H1 (cell line): ENCODE measurements around the gene RHOV. TPM values are rescaled to one million over a fixed set of nuclear protein-coding genes. Genes with fewer than 3 reads are reported as not detected.
A peak's percentile ranks its signal among the peaks of the same experiment; 100 is the strongest.

ENCODE experiments used
- CTCF ChIA-PET: fragments of 300-600 bp; sonication (Branson Sonifier 250); formaldehyde crosslinking; loops from one replicate; lab custom pipeline; 2021; ENCODE audit not compliant: partially characterized antibody; lab: Charles Lee
- POLR2A ChIA-PET: fragments of 300-600 bp; sonication (Branson Sonifier 250); formaldehyde crosslinking; loops from one replicate; lab custom pipeline; 2021; ENCODE audit warnings: inconsistent platforms; ENCODE audit not compliant: partially characterized antibody; lab: Charles Lee
- DNase-seq, 2 experiments: peaks; one replicate each; pipeline versions ENCODE4 v3.0.0 to v3.0.0-alpha.2; 2010 to 2022; ENCODE audit warnings: low spot score in 2 of 2, low read depth in 1 of 2, mixed read lengths in 1 of 2
- FAIRE-seq: peaks from 2 replicates; lab custom pipeline; 2011; peaks lifted over from hg19 to GRCh38; lab: Jason Lieb, UNC
- H2AFZ ChIP-seq: 2 replicates; pipeline ENCODE4 v1.8.1; 2012; ENCODE audit warnings: low read length, inconsistent platforms
- H2AK5ac ChIP-seq: 2 replicates; pipeline ENCODE4 v1.6.1; 2013; ENCODE audit warnings: low read depth, low read length
- H2BK120ac ChIP-seq: replicated peaks from 2 replicates; pipeline ENCODE3; 2013; ENCODE audit warnings: low read depth, low read length, inconsistent platforms
- H2BK12ac ChIP-seq: 2 replicates; pipeline ENCODE4 v1.6.1; 2013; ENCODE audit warnings: low read depth, low read length
- H2BK15ac ChIP-seq: 2 replicates; pipeline ENCODE4 v1.6.1; 2013; ENCODE audit warnings: low read length
- H2BK20ac ChIP-seq: 2 replicates; pipeline ENCODE4 v1.6.1; 2013; ENCODE audit warnings: low read length
- H2BK5ac ChIP-seq: 2 replicates; pipeline ENCODE4 v1.6.1; 2013; ENCODE audit warnings: low read depth, low read length
- H3K14ac ChIP-seq: 2 replicates; pipeline ENCODE4 v1.6.1; 2013; ENCODE audit warnings: inconsistent platforms; ENCODE audit not compliant: insufficient read length
- H3K18ac ChIP-seq: 2 replicates; pipeline ENCODE4 v1.6.1; 2013; ENCODE audit warnings: low read length; ENCODE audit errors: extremely low read depth
- H3K23ac ChIP-seq: 2 replicates; pipeline ENCODE4 v1.6.1; 2013; ENCODE audit warnings: inconsistent platforms; ENCODE audit not compliant: insufficient read length
- H3K23me2 ChIP-seq: 2 replicates; pipeline ENCODE4 v1.6.1; 2013; ENCODE audit warnings: low read depth, low read length
- H3K27ac ChIP-seq: 2 replicates; pipeline ENCODE4 v1.6.1; 2011; ENCODE audit warnings: low read depth, low read length, inconsistent platforms
- H3K27me3 ChIP-seq, 4 experiments: replicated peaks in 1 of 4; 1 replicate in 1 of 4; 2 replicates in 3 of 4; pipeline versions ENCODE4 v1.6.1 to v1.8.1; 2011 to 2013; ENCODE audit warnings: low read length in 3 of 4, mild to moderate bottlenecking in 3 of 4, inconsistent platforms in 2 of 4, mixed read lengths in 2 of 4, moderate library complexity in 1 of 4; ENCODE audit not compliant: control insufficient read depth in 3 of 4, insufficient read depth in 3 of 4; ENCODE audit errors: extremely low read depth in 1 of 4
- H3K36me3 ChIP-seq, 4 experiments: 2 replicates each; pipeline versions ENCODE4 v1.6.1 to v1.8.1; 2011 to 2013; ENCODE audit warnings: mild to moderate bottlenecking in 4 of 4, low read length in 3 of 4, moderate library complexity in 2 of 4, control low read depth in 1 of 4, inconsistent platforms in 1 of 4; ENCODE audit not compliant: insufficient read depth in 4 of 4, control insufficient read depth in 2 of 4
- H3K4ac ChIP-seq: replicated peaks from 2 replicates; pipeline ENCODE3; 2013; ENCODE audit warnings: low read length, low read depth, mixed read lengths, inconsistent platforms; ENCODE audit not compliant: insufficient read length
- H3K4me1 ChIP-seq, 4 experiments: replicated peaks in 1 of 4; 1 replicate in 1 of 4; 2 replicates in 3 of 4; pipeline versions ENCODE4 v1.6.1 to v1.8.1; 2011 to 2013; ENCODE audit warnings: low read length in 3 of 4, inconsistent platforms in 2 of 4, mixed read lengths in 1 of 4; ENCODE audit not compliant: insufficient read depth in 4 of 4, control insufficient read depth in 3 of 4
- H3K4me2 ChIP-seq, 2 experiments: 2 replicates each; pipeline versions ENCODE4 v1.6.1 to v1.8.1; 2011 to 2013; ENCODE audit warnings: low read depth in 2 of 2, low read length in 2 of 2, control low read depth in 1 of 2, inconsistent platforms in 1 of 2, mild to moderate bottlenecking in 1 of 2; ENCODE audit not compliant: insufficient read depth in 1 of 2
- H3K4me3 ChIP-seq, 4 experiments: fragments of 200-600, 300-600 bp in 1 of 4; sonication (generic), shearing (Covaris generic), sonication (Bioruptor Twin) in 1 of 4; 2 replicates each; pipeline versions ENCODE4 v1.5.1 to v1.8.1; 2011 to 2016; ENCODE audit warnings: low read length in 4 of 4, low read depth in 3 of 4, control low read depth in 2 of 4, inconsistent platforms in 2 of 4, mild to moderate bottlenecking in 2 of 4, mixed read lengths in 1 of 4, moderate library complexity in 1 of 4; ENCODE audit not compliant: insufficient read depth in 2 of 4; ENCODE audit errors: extremely low read depth in 1 of 4
- H3K56ac ChIP-seq: replicated peaks from 2 replicates; pipeline ENCODE3; 2013; ENCODE audit warnings: low read depth, mild to moderate bottlenecking, mixed read lengths, low read length, inconsistent platforms; ENCODE audit not compliant: insufficient read length
- H3K79me1 ChIP-seq: 2 replicates; pipeline ENCODE4 v1.6.1; 2013; ENCODE audit warnings: low read depth, low read length, control low read depth
- H3K79me2 ChIP-seq, 2 experiments: 2 replicates each; pipeline versions ENCODE4 v1.6.1 to v1.8.1; 2012 to 2013; ENCODE audit warnings: low read length in 2 of 2, mild to moderate bottlenecking in 2 of 2, inconsistent platforms in 1 of 2; ENCODE audit not compliant: insufficient read depth in 2 of 2, control insufficient read depth in 1 of 2
- H3K9ac ChIP-seq, 4 experiments: replicated peaks in 1 of 4; 1 replicate in 1 of 4; 2 replicates in 3 of 4; pipeline versions ENCODE4 v1.6.1 to v1.8.1; 2011 to 2013; ENCODE audit warnings: low read depth in 3 of 4, low read length in 3 of 4, control low read depth in 2 of 4, mild to moderate bottlenecking in 2 of 4, moderate library complexity in 2 of 4, inconsistent platforms in 1 of 4; ENCODE audit errors: extremely low read depth in 1 of 4
- H3K9me3 ChIP-seq, 2 experiments: 2 replicates each; pipeline versions ENCODE4 v1.6.1 to v1.8.1; 2012 to 2013; ENCODE audit warnings: mild to moderate bottlenecking in 2 of 2, moderate library complexity in 2 of 2, control low read depth in 1 of 2, inconsistent platforms in 1 of 2, low read depth in 1 of 2, low read length in 1 of 2, mixed read lengths in 1 of 2; ENCODE audit not compliant: insufficient read depth in 2 of 2
- H4K20me1 ChIP-seq, 2 experiments: replicated peaks in 1 of 2; 2 replicates each; pipeline versions ENCODE3 to v1.8.1; 2011 to 2013; ENCODE audit warnings: inconsistent platforms in 2 of 2, low read length in 2 of 2, mild to moderate bottlenecking in 1 of 2; ENCODE audit not compliant: insufficient read depth in 2 of 2, control insufficient read depth in 1 of 2
- H4K5ac ChIP-seq: 2 replicates; pipeline ENCODE4 v1.6.1; 2013; ENCODE audit warnings: low read length, low read depth, mixed read lengths, inconsistent platforms; ENCODE audit not compliant: insufficient read length
- H4K8ac ChIP-seq: 2 replicates; pipeline ENCODE4 v1.8.0; 2013; ENCODE audit warnings: mild to moderate bottlenecking, moderate library complexity, low read length, inconsistent platforms; ENCODE audit not compliant: insufficient read depth; ENCODE audit errors: extremely low read depth
- H4K91ac ChIP-seq: replicated peaks from 2 replicates; pipeline ENCODE3; 2013; ENCODE audit warnings: low read length, mixed read lengths, inconsistent platforms; ENCODE audit not compliant: insufficient read length
- ASH2L ChIP-seq: fragments of 200-600, 300-600 bp; sonication (generic); IDR thresholded peaks from one replicate; pipeline ENCODE4 v1.7.1; 2017; ENCODE audit warnings: low read length
- EZH2 ChIP-seq: fragments of 200-600 bp; sonication (generic); IDR thresholded peaks from 2 replicates; pipeline ENCODE4 v1.7.1; 2012; ENCODE audit warnings: low read depth, mild to moderate bottlenecking, moderate library complexity, low read length, inconsistent platforms; ENCODE audit not compliant: severe bottlenecking
- HDAC2 ChIP-seq, 2 experiments: fragments of 300-600 bp in 1 of 2; sonication (generic) in 1 of 2; IDR thresholded peaks; 2 replicates each; pipeline ENCODE4 v1.6.1; 2011 to 2012; ENCODE audit warnings: low read depth in 2 of 2, low read length in 2 of 2, mild to moderate bottlenecking in 2 of 2, moderate library complexity in 2 of 2, borderline replicate concordance in 1 of 2, inconsistent platforms in 1 of 2
- WGBS, 2 experiments: shearing (Covaris generic) in 1 of 2; methylation state at CpG; one replicate each; pipeline versions ENCODE4 v1.1.6 to v1.1.7; 2013 to 2015; ENCODE audit warnings: low lambda C conversion rate in 2 of 2, mixed read lengths in 2 of 2, inconsistent platforms in 1 of 2, low coverage in 1 of 2, missing lambda C conversion rate in 1 of 2; ENCODE audit not compliant: insufficient replicate concordance in 2 of 2, insufficient coverage in 1 of 2, insufficient read length in 1 of 2; ENCODE audit errors: extremely low coverage in 1 of 2, missing lambda C conversion rate in 1 of 2; 5-methylcytosine and 5-hydroxymethylcytosine counted together
- polyA plus RNA-seq, 7 experiments: library from polyadenylated mRNA; depleted of rRNA in 3 of 7; stranded (reverse) in 5 of 7; unstranded in 2 of 7; fragments of >200 nt in 5 of 7; fragments of 200-250 nt in 2 of 7; gene quantifications; 1 replicate in 5 of 7; 2 replicates in 1 of 7; 4 replicates in 1 of 7; pipeline versions ENCODE4 v1.2.1 to v1.2.3, GENCODE V29; 2011 to 2013; ENCODE audit warnings: missing spikeins in 2 of 7, mixed read lengths in 2 of 7
- total RNA-seq: library from RNA; stranded (reverse); fragmentation: NEBNext Ultra II Directional; extraction: Animal tissue kit (Norgen Biotek cat#: 25700); gene quantifications from 2 replicates; pipeline ENCODE4 v1.2.1, GENCODE V29; 2021

RHOV gene
- total and polyA plus RNA-seq, 2 of the 8 experiments (the other 6 are each of a cell fraction or from before 2014, with no cell fraction given): 1.5 to 2.7 TPM

GRCh38 chr15:40872791-40873693, 992 bp downstream of the RHOV start:
- Histone ChIP-seq H3K27ac (no peak overlapping the region), H2BK5ac (no peak overlapping the region; the same call in 1 of the 2 replicates), H3K79me1 (no peaks in the 10 kb centered on the region), H3K79me2 (no peaks in the 10 kb centered on the region), H4K91ac (peak overlapping the region; percentile 18), H3K18ac (no peak overlapping the region), H3K14ac (no peak overlapping the region), H4K8ac (no peak overlapping the region; the same call in 1 of the 2 replicates), H3K27me3 (0 out of 7 replicates have a peak, but pooled peaks cover 0 to 2% (median 0%) of the 10 kb centered on the region in 4 experiments), H4K5ac (no peak overlapping the region), H4K20me1 (no peaks in the 10 kb centered on the region), H3K4ac (no peak overlapping the region), H2BK20ac (0 out of 2 replicates have a peak overlapping the region, but pooled peaks have one; percentile 48), H2AFZ (no peak overlapping the region; the same call in 1 of the 2 replicates), H3K9ac (no peak overlapping the region), H2BK120ac (no peak overlapping the region), H2BK12ac (peak overlapping the region; percentile 68; the same call in 1 of the 2 replicates), H3K9me3 (no peaks in the 10 kb centered on the region), H2BK15ac (0 out of 2 replicates have a peak overlapping the region, but pooled peaks have one; percentile 88), H3K56ac (no peak overlapping the region), H2AK5ac (no peak overlapping the region), H3K4me3 (peak overlapping the region; percentile 45 to 70 (median 58)), H3K23ac (no peak overlapping the region), H3K36me3 (no peaks in the 10 kb centered on the region), H3K4me1 (peaks cover 0 to 18% (median 12%) of the 10 kb centered on the region in 4 experiments; a peak in 6 of 7 replicates), H3K4me2 (peak overlapping the region; percentile 54 to 95), H3K23me2 (no peaks in the 10 kb centered on the region)
- DNase-seq (no peak), FAIRE-seq (no peak)
- ChIA-PET CTCF (interaction anchor here (0.6 to 7.8 kb wide), 21 partner anchors 9 to 161 kb away, joined by 3 to 51 read pairs (median 3); partner anchors contain the start of genes DLL4, DNAJC17, GCHFR and VPS18), POLR2A (interaction anchor here (0.7 to 2.2 kb wide), 22 partner anchors 12 to 178 kb away, joined by 3 to 10 read pairs (median 4); partner anchors contain the start of genes CHAC1, RAD51, SPINT1 and VPS18)
- 74% methylated on average over 33 of the region's 33 CpGs; no CpG with 5 or more reads in 1 of the 2 experiments for WGBS, 2 experiments
- TF ChIP-seq HDAC2 (IDR thresholded peaks at IDR 0.05; ENCODE audit: borderline replicate concordance in 1 of 2, low read depth in 2 of 2, low read length in 2 of 2) (peak in 1 of 2 experiments; percentile 86; a peak in 1 of 4 replicates), EZH2 (peak; percentile 45), ASH2L (no peak)
